ENCODE results near the gene SLC35E1.

GRCh38 chr19:16581145-16581970 is 9.1 kb upstream of the SLC35E1 start:
- TF ChIP-seq CTCF (IDR thresholded peaks at IDR 0.05): no peak
- TF ChIP-seq REST (IDR thresholded peaks at IDR 0.05; ENCODE audit: insufficient read depth in 1 of 2, low read depth in 2 of 2, low read length in 1 of 2): no peak
- no peak for TF ChIP-seq POLR2AphosphoS5 (IDR thresholded peaks at IDR 0.05; ENCODE audit: low read depth, low read length)
- no peak for TF ChIP-seq SIN3A (IDR thresholded peaks at IDR 0.05; ENCODE audit: borderline replicate concordance, insufficient read depth, low read depth, low read length)
- no peak for TF ChIP-seq TCF7L2 (IDR thresholded peaks at IDR 0.05; ENCODE audit: low read depth, low read length)
